LNCAP (cell line): Measurements from ENCODE around the gene PTGDR.

Experiments used
- TF ChIP-seq, protein P1 (sequence below): fragments of 450-650 bp; IDR thresholded peaks from 2 replicates; pipeline ENCODE4 v1.5.1; 2017; ENCODE audit warnings: mild to moderate bottlenecking

Gene PTGDR

GRCh38 chr14:52235866-52236510 is 31.5 kb upstream of the PTGDR start:
- TF ChIP-seq, protein P1, sequence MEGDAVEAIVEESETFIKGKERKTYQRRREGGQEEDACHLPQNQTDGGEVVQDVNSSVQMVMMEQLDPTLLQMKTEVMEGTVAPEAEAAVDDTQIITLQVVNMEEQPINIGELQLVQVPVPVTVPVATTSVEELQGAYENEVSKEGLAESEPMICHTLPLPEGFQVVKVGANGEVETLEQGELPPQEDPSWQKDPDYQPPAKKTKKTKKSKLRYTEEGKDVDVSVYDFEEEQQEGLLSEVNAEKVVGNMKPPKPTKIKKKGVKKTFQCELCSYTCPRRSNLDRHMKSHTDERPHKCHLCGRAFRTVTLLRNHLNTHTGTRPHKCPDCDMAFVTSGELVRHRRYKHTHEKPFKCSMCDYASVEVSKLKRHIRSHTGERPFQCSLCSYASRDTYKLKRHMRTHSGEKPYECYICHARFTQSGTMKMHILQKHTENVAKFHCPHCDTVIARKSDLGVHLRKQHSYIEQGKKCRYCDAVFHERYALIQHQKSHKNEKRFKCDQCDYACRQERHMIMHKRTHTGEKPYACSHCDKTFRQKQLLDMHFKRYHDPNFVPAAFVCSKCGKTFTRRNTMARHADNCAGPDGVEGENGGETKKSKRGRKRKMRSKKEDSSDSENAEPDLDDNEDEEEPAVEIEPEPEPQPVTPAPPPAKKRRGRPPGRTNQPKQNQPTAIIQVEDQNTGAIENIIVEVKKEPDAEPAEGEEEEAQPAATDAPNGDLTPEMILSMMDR, result no peak

DNA sequence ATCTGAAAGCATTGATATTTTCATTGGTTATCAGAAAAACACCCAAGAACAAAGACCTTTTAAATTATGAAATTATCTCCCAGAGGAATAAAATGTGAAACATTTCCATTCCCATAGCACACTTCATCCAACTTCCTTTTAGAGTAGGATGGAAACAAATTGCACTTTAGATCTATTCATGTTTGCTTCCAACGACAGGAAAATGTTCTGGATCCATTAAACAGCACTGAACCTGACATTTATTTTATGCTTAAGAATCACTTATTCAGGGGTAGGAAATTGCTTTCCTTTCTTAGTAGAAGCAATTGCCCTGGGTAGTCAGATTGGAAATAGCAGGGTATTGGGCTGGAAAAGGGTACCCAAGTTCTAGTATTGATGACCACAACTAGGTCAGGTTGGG is 28.8 kb upstream of the PTGDR start:
- TF ChIP-seq, protein P1, result no peak

DNA sequence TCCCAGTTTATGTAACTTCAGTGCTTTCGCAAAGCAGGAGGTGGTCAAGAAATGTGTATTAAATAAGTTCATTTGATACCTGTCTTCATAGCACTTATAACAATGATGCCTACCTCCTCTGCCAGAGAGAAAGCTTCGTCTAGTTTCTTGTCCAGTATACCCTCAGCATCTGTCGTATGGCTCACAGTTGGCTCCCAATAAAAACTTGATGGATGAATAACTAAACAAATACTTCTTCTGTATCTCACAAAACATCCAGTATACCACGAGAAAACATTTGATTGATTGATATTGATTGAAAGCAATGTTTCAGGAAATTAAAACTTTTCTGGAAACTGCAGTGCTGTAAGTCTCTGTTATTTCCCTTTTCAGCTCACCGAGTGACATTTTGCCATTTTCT is 26.9 kb upstream of the PTGDR start:
- TF ChIP-seq, protein P1, result no peak

- TF ChIP-seq, protein P1, result no peak
Measured at GRCh38 chr14:52241087-52241793, 26.3 kb upstream of the PTGDR start.

GRCh38 chr14:52244328-52244727 is 23.2 kb upstream of the PTGDR start:
- TF ChIP-seq, protein P1, result no peak

GRCh38 chr14:52244997-52245396 is 22.5 kb upstream of the PTGDR start:
- TF ChIP-seq, protein P1, result no peak

GRCh38 chr14:52248057-52248456 is 19.4 kb upstream of the PTGDR start:
- TF ChIP-seq, protein P1, result no peak
